ENCODE results near the gene SEMA6B. TPM values are rescaled to one million over a fixed set of nuclear protein-coding genes. Genes with fewer than 3 reads are reported as not detected.

SEMA6B gene
- polyA plus RNA-seq, 1 donor from 2014 or later = 21.6 TPM

DNA sequence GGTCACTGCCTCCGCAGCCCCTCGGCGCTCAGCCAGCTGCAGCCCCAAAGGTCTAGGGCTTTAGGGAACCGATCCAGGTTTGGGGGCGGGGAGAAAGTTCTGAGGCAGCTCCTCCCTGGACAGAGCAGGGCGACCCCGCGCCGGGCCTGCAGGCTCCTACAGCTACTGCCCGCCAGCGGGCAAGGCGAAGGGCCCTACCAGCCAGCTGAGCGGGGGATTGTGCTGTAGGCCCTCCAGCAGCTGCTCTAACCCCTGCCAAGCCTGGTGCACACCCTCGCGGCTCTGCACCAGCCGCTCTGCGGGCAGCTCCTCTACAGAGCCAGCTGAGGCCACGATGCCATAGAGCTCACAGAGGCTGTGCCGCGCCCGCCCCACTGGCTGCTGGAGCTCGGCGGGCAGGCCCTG is 55.2 kb downstream of the SEMA6B start:
- TF ChIP-seq TAF1 (IDR thresholded peaks at IDR 0.05; ENCODE audit: low read depth) (no peak), MXI1 (conservative IDR thresholded peaks at IDR 0.05; ENCODE audit: poor library complexity, severe bottlenecking) (no peak), EP300 (conservative IDR thresholded peaks at IDR 0.05; ENCODE audit: poor library complexity, severe bottlenecking) (no peak), RAD21 (conservative IDR thresholded peaks at IDR 0.05) (no peak), POLR2AphosphoS5 (IDR thresholded peaks at IDR 0.05) (no peak)
- TF ChIP-seq, protein P1, sequence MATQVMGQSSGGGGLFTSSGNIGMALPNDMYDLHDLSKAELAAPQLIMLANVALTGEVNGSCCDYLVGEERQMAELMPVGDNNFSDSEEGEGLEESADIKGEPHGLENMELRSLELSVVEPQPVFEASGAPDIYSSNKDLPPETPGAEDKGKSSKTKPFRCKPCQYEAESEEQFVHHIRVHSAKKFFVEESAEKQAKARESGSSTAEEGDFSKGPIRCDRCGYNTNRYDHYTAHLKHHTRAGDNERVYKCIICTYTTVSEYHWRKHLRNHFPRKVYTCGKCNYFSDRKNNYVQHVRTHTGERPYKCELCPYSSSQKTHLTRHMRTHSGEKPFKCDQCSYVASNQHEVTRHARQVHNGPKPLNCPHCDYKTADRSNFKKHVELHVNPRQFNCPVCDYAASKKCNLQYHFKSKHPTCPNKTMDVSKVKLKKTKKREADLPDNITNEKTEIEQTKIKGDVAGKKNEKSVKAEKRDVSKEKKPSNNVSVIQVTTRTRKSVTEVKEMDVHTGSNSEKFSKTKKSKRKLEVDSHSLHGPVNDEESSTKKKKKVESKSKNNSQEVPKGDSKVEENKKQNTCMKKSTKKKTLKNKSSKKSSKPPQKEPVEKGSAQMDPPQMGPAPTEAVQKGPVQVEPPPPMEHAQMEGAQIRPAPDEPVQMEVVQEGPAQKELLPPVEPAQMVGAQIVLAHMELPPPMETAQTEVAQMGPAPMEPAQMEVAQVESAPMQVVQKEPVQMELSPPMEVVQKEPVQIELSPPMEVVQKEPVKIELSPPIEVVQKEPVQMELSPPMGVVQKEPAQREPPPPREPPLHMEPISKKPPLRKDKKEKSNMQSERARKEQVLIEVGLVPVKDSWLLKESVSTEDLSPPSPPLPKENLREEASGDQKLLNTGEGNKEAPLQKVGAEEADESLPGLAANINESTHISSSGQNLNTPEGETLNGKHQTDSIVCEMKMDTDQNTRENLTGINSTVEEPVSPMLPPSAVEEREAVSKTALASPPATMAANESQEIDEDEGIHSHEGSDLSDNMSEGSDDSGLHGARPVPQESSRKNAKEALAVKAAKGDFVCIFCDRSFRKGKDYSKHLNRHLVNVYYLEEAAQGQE (IDR thresholded peaks at IDR 0.05; ENCODE audit: borderline replicate concordance) = no peak
- TF ChIP-seq, protein P2, sequence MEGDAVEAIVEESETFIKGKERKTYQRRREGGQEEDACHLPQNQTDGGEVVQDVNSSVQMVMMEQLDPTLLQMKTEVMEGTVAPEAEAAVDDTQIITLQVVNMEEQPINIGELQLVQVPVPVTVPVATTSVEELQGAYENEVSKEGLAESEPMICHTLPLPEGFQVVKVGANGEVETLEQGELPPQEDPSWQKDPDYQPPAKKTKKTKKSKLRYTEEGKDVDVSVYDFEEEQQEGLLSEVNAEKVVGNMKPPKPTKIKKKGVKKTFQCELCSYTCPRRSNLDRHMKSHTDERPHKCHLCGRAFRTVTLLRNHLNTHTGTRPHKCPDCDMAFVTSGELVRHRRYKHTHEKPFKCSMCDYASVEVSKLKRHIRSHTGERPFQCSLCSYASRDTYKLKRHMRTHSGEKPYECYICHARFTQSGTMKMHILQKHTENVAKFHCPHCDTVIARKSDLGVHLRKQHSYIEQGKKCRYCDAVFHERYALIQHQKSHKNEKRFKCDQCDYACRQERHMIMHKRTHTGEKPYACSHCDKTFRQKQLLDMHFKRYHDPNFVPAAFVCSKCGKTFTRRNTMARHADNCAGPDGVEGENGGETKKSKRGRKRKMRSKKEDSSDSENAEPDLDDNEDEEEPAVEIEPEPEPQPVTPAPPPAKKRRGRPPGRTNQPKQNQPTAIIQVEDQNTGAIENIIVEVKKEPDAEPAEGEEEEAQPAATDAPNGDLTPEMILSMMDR (IDR thresholded peaks at IDR 0.05; ENCODE audit: poor library complexity, severe bottlenecking) = no peak
- no peaks in the 10 kb centered on the region for H3K9me3 ChIP-seq (ENCODE audit: low read length)
- H3K4me3 ChIP-seq (ENCODE audit: low read length) = no peak overlapping the region
- H3K36me3 ChIP-seq (ENCODE audit: insufficient read depth, low read length) = no peaks in the 10 kb centered on the region
- H3K4me2 ChIP-seq (ENCODE audit: low read length) = no peak overlapping the region
- no peaks in the 10 kb centered on the region for H3K27me3 ChIP-seq (ENCODE audit: insufficient read depth, low read depth, low read length)
- H3K9ac ChIP-seq (ENCODE audit: low read length) = no peak overlapping the region
- H3K27ac ChIP-seq (ENCODE audit: low read length) = no peak overlapping the region
- no peaks in the 10 kb centered on the region for H3K79me2 ChIP-seq (replicated peaks; ENCODE audit: insufficient read depth, low read length)
- H3F3A ChIP-seq (ENCODE audit: insufficient read depth, low read length, poor library complexity, severe bottlenecking) = no peaks in the 10 kb centered on the region
- no peaks in the 10 kb centered on the region for H4K20me1 ChIP-seq (ENCODE audit: insufficient read depth)
- H2AFZ ChIP-seq (ENCODE audit: low read depth, low read length) = no peak overlapping the region
- no peaks in the 10 kb centered on the region for H3K9me2 ChIP-seq (ENCODE audit: insufficient read depth, low read length)

DNA sequence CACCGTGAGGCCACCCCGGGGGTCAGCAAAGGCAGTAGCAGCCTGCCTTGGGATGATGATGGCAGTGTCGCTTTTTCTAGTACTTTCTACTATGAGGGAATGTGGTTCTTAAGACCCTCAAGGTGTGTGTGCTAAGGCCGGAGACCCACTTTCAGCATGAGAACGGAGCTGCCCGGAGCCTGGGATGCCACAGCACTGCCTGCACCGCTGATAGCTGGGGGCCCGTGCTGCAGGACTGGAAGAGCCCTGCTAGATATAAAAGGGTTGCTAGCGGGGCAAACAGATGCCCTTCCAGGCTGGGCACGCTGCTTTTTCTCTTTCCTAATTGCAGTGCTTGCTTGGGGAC is 55.7 kb downstream of the SEMA6B start:
- Histone ChIP-seq H3K79me2 (replicated peaks; ENCODE audit: insufficient read depth, low read length) (no peaks in the 10 kb centered on the region), H2AFZ (ENCODE audit: low read depth, low read length) (no peak overlapping the region), H3K4me2 (ENCODE audit: low read length) (no peak overlapping the region), H3K27ac (ENCODE audit: low read length) (no peak overlapping the region), H4K20me1 (ENCODE audit: insufficient read depth) (no peaks in the 10 kb centered on the region), H3F3A (ENCODE audit: insufficient read depth, low read length, poor library complexity, severe bottlenecking) (no peaks in the 10 kb centered on the region), H3K9me2 (ENCODE audit: insufficient read depth, low read length) (no peaks in the 10 kb centered on the region), H3K4me3 (ENCODE audit: low read length) (no peak overlapping the region), H3K9ac (ENCODE audit: low read length) (no peak overlapping the region), H3K9me3 (ENCODE audit: low read length) (no peaks in the 10 kb centered on the region), H3K36me3 (ENCODE audit: insufficient read depth, low read length) (no peaks in the 10 kb centered on the region), H3K27me3 (ENCODE audit: insufficient read depth, low read depth, low read length) (no peaks in the 10 kb centered on the region)
- no peak for TF ChIP-seq SMC3 (conservative IDR thresholded peaks at IDR 0.05; ENCODE audit: poor library complexity)
- TF ChIP-seq MXI1 (conservative IDR thresholded peaks at IDR 0.05; ENCODE audit: poor library complexity, severe bottlenecking) = no peak
- TF ChIP-seq POLR2AphosphoS5 (IDR thresholded peaks at IDR 0.05) = no peak
- TF ChIP-seq EZH2 (IDR thresholded peaks at IDR 0.05; ENCODE audit: borderline replicate concordance, insufficient read depth, low read length, poor library complexity, severe bottlenecking) = no peak
- TF ChIP-seq, protein P1 (IDR thresholded peaks at IDR 0.05; ENCODE audit: borderline replicate concordance) = no peak
- TF ChIP-seq, protein P2 (IDR thresholded peaks at IDR 0.05; ENCODE audit: poor library complexity, severe bottlenecking) = no peak
- no peak for TF ChIP-seq RAD21 (conservative IDR thresholded peaks at IDR 0.05)
- no peak for TF ChIP-seq EP300 (conservative IDR thresholded peaks at IDR 0.05; ENCODE audit: poor library complexity, severe bottlenecking)
- no peak for TF ChIP-seq TAF1 (IDR thresholded peaks at IDR 0.05; ENCODE audit: low read depth)

Measured in neural cell (in vitro differentiated cells).